Measurements from ENCODE around the gene OPHN1.
"Not testable (repeated sequence)": the region's sequence is repeated elsewhere in the genome, so short reads cannot be mapped to it uniquely, and the experiment has no call there.

The OPHN1 gene

DNA sequence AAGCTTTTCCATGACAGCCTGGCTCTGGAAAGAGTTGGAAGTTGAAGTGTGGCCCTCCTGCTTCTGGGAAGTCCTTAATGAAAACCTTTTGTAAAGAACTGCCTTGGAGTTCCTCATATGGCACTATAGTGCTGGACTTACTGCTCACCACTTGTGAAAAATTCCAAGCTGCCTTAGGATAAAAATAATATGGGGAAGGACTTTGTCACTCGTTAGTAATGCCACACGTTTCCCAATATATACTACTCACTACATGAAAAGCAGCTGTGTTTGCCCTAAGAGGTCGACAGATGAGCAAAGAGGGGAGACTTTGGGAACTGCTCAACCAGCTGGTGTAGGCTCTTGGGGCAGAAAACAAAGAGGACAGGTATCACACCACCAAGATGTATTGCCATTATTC lies 11.7 kb downstream of the OPHN1 start:
- DNase-seq (ENCODE audit: low read depth) = no peak

DNA sequence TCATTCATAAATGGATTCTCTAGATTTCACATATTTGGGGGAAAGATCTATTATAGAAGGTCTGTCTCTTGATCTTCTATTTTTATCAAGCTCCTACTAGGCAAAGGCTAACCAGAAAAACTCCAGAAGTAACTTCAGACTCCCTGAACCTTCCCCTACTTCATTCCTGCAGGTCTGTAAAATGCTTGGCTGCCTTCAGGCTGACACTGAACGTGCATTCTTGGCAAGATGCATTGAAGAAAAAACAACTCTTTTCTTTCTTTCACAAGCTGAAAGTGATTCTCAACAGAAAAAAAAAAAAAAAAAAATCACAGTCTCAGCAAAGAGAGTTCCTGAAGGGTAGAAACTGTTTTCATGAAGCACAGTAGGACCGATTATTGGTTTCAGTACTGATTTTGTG lies 12.7 kb downstream of the OPHN1 start:
- DNase-seq (ENCODE audit: low read depth) = no peak

DNA sequence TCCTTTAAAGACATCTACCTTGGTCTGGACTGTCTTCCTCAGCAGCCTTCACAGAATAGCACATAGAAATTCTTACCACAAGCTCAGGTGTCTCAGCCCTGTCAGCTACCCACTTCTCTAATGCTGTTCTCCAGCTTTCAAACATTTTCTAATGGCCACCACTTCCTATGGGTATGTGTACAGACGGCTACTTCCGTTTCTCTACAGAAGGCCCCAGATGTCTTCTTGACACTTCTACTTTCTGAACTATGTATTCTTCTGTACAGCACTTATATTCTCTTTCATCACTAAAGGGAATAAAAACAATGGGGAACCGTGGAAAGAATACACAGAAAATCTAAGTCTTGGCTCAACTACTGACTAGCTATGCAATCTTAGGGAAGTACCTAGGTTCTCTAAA lies 13.3 kb downstream of the OPHN1 start:
- DNase-seq (ENCODE audit: low read depth) = no peak

DNA sequence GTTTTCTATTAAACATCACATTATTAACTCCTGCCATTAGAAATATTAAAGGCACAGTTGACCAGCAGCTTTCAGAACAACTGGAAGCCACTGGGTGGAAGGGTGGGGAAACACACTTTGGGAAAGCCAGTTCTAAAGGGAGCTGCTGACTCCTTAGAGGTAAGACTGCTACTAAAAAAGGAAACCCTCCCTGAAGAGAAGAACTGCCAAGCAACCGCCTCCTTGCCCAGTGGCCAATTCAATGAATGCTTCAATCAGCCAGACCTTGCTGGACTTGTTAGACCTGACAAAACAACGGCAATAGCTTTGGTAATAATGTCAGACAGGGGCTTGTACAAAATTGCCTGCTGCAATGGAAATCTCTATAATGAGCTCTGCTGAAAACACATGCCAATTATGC lies 15.6 kb downstream of the OPHN1 start:
- DNase-seq (ENCODE audit: low read depth) = no peak

DNA sequence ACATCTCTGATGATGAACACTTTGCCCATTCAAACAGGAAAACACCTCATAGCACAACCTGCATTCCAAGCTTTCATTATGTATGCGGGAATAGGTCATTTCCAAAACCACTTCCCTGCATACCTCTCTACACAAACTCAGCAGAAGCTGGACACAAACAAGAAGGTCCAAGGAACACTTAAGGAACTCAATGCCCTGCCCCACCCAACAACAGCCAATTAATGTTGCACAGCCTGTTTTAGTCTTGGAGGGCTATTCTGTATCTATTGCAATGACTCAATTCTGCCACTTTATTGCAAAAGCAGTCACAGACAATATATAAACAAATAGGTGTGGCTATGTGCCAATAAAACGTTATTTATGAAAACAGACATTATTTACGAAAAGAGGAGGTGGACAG lies 16.7 kb downstream of the OPHN1 start:
- no peak for DNase-seq (ENCODE audit: low read depth)

DNA sequence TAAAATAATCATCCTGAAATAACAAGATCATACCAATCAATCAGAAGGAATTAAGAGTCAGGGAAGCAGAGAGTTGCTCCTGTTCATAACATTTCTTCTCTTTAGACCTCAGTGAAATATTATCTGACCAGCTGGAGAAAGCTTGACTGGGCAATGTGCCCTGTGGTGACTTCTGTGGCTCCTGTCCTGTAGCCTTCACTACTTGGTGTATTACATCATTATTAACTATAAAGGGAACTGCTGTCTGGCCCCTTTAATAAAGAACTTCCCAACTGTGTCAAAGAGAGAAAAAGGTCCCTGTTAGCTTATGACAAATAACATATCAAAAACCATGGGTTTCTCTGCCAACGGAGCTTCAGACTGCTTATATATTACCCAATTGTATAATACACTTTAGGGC lies 18.0 kb downstream of the OPHN1 start:
- no peak for DNase-seq (ENCODE audit: low read depth)

DNA sequence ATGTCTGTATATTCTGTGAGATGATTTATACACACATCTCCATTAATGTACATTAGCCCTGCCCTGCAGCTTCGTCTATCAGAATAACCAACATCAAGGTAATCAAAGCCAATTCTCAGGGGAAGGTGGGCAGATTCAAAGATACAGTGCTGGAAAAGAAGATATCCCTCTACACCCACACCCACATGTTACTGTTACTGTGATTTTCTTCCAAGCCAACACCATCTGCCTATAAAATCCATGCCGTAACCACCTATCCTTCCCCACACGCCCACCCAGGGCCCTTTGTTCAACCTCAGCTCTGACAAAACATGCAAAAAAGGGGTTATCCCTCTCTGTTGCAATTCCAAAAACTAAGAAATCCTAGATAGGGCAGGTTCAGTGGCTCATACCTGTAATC lies 20.0 kb downstream of the OPHN1 start:
- DNase-seq (ENCODE audit: low read depth) = no peak

DNA sequence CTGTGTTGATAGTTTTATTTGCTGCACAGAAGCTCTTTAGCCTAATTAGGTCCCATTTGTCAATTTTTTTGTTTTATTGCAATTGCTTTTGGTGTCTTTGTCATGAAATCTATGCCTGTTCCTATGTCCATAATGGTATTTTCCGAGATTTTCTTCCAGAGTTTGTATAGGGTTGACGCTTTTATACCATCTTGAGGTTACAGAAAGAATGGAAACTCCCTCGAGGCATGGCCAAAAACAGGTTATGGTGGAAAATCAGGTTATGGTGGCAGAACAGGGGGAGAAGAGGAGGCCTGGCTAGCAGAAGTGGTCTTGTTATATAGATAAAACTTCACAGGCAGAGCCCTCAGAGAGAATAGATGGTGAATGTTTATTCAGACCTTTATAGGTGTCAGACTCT lies 21.6 kb downstream of the OPHN1 start:
- DNase-seq (ENCODE audit: low read depth) = no peak

DNA sequence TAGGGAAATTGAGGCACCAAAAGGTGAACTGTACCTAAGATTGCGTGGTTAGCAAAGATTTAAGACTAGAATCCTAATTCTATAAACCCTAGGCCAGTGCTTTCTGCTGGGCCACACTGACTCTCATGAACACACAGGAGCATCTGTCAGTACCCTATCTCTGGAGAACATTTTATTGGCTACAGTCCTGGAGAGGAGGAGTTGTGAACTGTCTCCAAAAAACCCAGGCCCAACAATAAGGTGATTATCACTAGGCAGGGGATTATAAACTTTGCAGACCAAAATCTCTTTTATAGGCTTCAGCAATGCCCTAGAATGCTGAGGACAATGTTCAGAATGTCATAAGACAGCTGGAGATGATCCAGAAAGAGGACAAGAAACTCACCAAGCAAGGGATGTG lies 24.1 kb downstream of the OPHN1 start:
- DNase-seq (ENCODE audit: low read depth) = no peak

DNA sequence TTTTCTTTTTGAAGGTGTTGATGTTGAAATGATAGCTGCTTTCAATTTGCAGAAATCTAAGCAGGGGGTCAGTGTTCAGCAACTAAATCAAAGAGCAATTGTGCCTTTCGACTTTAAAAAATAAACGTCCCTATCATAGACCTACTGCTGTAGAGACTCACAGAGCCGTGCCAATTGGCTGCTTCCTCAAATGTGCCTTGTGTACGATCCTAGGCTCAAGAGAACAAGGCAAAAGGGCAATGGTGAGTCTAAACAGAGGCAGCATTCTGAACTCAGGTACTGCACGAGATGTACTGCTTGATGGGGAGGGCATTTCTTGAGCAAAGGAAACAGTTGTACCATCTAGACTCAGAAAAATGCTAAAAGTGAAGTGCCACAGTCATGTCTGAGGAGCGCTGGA lies 29.8 kb downstream of the OPHN1 start:
- no peak for DNase-seq (ENCODE audit: low read depth)

DNA sequence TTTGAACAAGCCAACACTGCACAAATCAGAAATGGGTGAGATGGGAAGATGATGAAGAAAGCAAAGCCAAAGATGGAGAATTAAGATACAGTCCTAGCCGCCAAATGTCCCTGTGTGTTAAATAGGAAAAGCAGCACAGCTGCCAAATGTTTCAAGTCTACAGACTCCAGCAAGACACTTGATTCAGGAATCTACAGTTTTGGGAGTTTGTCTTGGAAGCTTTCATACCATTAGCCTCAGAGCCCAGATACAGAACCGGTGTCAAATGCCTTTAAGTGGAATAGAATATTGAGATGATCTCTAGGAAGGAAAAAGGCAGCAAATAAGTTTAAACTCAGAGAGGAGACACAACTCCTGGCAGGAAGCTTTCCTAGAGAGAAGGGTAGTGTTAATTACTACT lies 30.3 kb downstream of the OPHN1 start:
- DNase-seq (ENCODE audit: low read depth) = no peak

DNA sequence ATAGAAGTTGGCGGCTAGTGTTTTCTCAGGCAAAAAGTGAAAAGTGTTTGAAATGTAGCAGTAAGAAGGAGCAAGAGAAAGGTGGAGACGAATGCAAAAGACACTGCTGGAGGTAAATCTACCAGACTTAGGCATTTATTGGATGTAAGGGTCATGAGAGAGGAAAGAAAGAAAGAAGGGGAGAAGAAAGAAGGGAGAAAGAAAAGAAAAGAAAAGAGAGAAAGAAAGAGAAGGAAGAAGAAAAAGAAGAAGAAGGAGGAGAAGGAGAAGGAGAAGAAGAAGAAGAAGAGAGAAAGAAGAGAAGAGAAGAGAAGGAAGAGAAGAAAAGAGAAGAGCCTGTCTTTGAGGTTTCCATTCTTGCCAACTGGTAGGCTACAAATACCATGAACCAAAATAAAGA lies 31.2 kb downstream of the OPHN1 start:
- no peak for DNase-seq (ENCODE audit: low read depth)

DNA sequence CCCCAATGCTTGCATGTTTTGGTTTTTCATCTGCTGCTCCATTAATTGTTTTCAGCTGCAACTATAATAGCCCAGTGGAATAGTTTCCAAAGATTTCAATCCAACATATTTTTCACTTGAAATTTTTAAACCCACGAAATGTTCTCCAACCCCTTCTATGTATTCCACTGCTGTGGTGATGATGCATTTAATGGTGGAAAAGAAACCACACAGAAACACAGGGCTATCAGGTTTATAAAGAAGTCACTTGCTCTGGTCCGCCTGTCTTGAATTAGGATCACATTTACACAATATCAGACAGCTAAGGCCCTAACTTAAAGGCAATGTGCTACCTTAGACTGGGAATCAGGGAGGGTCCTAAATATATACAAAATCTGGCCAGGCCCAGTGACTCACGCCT lies 35.0 kb downstream of the OPHN1 start:
- DNase-seq (ENCODE audit: low read depth) = no peak

DNA sequence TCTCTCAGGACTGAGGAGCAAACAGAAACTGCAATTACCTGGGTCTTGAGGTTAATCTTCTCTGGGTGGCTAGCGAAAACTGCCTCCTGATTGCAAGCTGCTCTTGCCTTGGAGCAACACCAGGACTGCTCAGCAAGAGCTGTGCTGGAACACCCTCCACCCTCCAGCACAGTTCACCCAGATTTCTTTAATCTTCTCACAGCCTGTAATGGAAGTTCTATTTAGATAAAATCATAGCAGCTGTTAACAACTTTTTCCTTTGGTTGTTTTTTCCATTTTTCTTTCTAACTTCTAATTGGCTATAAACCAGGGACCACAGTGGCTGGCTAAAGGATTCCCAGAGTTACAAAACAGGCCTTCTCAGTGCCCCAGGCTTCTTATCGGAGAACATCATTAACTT lies 36.3 kb downstream of the OPHN1 start:
- DNase-seq (ENCODE audit: low read depth) = no peak

DNA sequence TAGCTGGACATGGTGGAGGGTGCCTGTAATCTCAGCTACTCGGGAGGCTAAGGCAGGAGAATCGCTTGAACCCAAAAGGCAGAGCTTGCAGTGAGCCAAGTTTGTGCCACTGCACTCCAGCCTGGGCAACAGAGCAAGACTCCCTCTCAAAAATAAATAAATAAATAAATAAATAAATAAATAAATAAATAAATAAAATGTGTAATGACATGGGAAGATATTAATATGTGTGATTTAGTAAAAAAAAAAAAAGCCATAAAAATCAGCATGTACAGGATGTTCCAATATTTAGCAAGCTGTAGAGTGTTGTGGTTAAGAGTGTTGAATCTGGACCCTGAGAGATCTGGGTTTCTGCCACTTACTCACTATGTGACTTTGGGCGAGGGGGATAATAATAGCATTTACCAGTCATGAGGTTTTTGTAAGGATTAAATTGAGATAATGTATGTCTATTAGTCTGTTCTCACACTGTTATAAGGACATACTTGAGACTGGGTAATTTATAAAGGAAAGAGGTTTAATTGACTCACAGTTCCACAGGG lies 43.8 kb downstream of the OPHN1 start:
- DNase-seq (ENCODE audit: low read depth) = not testable (repeated sequence)

DNA sequence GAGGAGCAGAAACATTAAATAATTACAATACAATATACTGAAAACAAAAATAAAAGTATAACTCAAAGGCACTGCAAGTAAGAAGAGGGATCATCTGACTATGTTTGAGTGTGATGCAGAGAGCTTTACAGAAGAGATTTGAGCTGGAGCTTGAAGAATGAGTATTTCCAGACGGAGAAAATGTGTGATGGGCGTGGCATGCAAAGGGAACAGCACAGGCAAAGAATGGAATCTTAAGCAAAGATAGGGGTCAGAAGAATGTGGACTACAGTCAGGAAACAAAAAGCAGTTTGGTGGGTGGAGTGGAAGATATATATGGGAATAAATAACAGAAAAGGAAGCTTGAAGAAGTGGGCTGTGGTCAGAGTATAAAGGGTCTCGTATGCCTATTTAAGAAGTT lies 45.5 kb downstream of the OPHN1 start:
- no peak for DNase-seq (ENCODE audit: low read depth)

DNA sequence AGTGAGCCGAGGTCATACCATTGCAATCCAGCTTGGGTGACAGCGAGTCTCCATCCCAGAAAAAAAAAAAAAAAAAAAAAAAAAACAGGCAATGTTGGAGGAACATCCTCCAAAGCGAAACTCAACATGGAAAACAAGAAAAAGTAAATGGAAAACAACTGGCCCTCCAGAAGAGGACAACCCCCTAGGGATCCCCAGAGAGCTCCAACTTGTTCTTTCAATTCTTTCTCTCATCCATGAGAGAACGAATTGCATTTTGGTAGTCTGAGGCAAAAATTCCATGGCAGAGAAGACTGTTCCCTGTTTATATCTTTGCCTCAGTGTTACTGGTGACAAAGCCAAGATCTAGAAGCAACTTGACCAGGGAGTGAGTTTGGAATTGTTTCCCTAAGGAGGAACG lies 49.8 kb downstream of the OPHN1 start:
- DNase-seq (ENCODE audit: low read depth) = no peak

DNA sequence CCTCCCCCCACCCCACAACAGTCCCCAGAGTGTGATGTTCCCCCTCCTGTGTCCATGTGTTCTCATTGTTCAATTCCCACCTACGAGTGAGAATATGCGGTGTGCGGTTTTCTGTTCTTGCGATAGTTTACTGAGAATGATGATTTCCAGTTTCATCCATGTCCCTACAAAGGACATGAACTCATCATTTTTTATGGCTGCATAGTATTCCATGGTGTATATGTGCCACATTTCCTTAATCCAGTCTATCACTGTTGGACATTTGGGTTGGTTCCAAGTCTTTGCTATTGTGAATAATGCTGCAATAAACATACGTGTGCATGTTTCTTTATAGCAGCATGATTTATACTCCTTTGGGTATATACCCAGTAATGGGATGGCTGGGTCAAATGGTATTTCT lies 55.7 kb downstream of the OPHN1 start:
- DNase-seq (ENCODE audit: low read depth) = not testable (repeated sequence)

DNA sequence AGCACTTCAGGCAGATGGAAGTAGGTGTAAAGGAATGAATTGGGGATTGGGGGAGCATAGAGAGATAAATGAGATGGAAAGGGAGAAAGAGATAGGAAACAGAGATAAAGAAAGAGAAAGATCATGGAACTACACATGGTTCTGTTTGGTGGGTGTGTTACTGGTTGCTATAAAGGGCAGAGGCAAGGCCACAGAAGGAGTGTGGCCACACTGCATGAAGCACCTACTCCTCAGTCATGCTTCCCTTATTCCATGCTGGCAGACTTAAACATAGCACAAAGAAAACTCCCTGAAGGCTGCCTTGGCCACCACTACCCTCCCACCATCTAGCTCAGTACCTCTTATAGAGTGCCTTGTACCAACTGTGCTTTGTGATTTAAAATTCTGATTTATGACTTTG lies 56.9 kb downstream of the OPHN1 start:
- no peak for DNase-seq (ENCODE audit: low read depth)

DNA sequence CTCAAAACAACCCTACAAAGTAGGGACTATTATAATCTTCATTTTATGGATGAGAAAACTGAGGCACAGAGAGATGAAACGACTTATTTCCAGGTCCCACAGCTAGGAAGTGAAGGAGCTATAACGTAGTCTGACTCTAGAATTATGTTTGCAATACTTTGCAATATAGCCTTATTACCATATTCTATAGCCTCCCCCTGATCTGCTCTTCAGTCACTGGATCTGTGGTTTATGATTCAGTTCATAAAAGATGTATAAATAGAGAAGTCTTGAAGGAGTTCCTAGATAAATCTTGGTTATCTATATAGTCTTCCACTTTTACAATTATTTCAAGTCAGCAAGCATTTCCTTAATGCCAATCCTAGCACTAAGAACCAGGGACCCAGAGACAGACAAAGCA lies 57.5 kb downstream of the OPHN1 start:
- no peak for DNase-seq (ENCODE audit: low read depth)

DNA sequence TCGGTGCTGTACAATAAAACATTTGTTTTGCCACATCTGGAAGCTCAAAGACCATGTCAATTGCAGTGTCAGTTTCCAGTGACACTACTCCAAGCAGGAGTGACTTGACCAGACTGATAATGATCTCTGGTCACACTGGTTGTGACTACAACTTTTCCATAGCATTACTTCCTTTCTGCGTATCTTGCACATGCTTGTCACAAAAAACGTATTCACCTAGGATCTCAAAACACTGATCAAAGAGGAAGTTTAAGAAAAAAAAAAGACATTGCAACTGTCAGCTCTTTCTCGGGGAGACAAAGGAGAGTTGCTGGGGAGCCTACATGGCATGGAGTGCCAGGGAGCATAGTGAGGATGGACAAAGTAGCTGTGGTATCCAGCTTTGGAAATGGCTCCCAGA lies 60.6 kb downstream of the OPHN1 start:
- DNase-seq (ENCODE audit: low read depth) = no peak

DNA sequence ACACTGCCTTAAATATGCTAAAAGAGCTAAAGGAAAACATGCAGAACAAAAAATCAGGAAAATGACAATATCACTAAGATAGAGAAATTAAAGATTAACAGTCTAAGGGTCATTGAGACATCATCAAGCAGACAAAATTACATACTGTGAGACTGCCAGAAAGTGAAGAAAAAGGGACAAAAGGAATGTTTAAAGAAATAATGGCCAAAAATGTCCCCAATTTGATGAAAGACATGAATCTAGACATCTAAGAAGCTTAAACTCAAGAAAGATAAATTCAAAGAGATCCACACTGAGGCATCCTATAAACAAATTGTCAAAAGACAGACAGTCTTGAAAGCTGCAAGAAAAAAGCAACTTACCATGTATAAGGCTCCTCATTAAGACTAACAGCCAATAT lies 63.7 kb downstream of the OPHN1 start:
- no peak for DNase-seq (ENCODE audit: low read depth)

DNA sequence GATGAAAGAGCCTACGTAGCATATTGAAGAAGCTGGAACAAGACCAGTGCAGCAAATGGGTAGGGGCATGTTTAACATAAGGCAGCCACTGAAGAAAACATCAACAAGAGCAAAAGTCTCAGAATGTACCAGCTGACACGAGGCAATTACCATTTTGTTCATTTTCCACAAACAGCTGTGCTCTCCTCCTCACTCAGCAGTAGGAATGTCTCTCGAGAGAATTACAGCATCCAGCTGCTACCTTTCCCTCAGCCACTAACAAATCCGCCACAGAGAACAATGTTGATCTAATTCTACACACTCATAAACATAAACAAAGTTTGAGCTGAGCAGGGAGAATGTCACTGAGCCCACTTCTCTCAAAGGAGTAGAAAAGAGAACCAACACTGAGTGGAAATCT lies 68.0 kb downstream of the OPHN1 start:
- no peak for DNase-seq (ENCODE audit: low read depth)

DNA sequence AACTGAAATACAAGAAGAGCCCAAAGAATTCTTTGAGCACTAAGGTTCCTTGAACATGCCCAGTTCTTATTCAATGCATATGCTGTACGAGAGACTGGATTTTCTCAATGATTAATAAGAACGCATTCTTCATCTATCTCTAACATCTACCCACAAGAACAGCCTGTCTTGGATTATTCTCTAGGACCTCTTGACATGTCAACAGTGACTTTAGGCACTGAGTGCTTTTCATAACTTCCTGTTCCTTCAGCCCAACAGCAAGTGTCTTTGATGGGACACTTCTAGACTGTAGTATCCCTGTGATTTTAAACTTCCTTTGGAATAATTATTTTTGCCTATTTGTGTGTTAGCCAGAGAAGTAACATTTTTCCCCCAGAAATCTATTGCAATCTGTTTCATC lies 69.3 kb downstream of the OPHN1 start:
- DNase-seq (ENCODE audit: low read depth) = no peak

DNA sequence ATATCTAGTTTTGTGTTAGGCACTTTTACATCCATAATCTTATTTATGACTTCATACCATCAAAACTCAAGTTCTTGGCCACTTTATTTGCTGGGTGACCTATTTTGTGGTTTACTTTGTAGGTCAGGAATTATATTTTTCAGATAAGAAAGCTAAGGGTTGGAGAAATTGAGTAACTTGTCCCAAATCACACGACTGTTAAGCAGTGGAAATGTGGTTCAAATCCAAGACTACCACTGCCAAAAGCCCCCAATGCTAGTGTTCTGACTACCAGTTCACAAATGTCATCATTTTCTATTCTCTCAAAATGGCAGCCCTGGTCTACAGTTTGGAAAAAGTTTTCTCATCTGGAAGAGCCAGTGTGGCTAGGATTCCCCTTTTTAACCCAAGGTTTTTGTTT lies 74.6 kb downstream of the OPHN1 start:
- DNase-seq (ENCODE audit: low read depth) = no peak

All from T-helper 22 cell (primary cell).